HEK293 (cell line): ENCODE data around the gene SLC27A3.

ENCODE experiments used
- CTCF ChIA-PET: fragments of 350-600 bp; formaldehyde crosslinking; extraction: SDS; loops from one replicate; lab custom pipeline; 2021; ENCODE audit warnings: antibody characterized with exemption; lab: Yijun Ruan, JAX
- POLR2A ChIA-PET: fragments of 300-600 bp; formaldehyde crosslinking; extraction: SDS; loops from one replicate; lab custom pipeline; 2020; ENCODE audit warnings: antibody characterized with exemption, inconsistent platforms; lab: Yijun Ruan, JAX
- H3K27ac ChIP-seq: fragments of 200-500 bp; sonication (Bioruptor generic); 2 replicates; pipeline ENCODE4 v1.5.1; 2014; ENCODE audit warnings: low read depth, low read length, control low read depth, inconsistent platforms; ENCODE audit errors: extremely low read depth
- H3K36me3 ChIP-seq, 2 experiments: fragments of 200-500 bp in 1 of 2; sonication (Bioruptor generic) in 1 of 2; 1 replicate in 1 of 2; 2 replicates in 1 of 2; pipeline ENCODE4 v1.5.1; 2014 to 2017; ENCODE audit warnings: inconsistent platforms in 2 of 2, low read length in 2 of 2; ENCODE audit not compliant: control insufficient read depth in 2 of 2, insufficient read depth in 1 of 2
- H3K4me1 ChIP-seq: fragments of 200-500 bp; sonication (Bioruptor generic); 2 replicates; pipeline ENCODE4 v1.5.1; 2014; ENCODE audit warnings: mild to moderate bottlenecking, low read length, inconsistent platforms; ENCODE audit not compliant: control insufficient read depth, insufficient read depth
- H3K4me3 ChIP-seq: 2 replicates; pipeline ENCODE4 v1.5.1; 2011; ENCODE audit warnings: low read depth, mild to moderate bottlenecking, control low read depth, low read length, moderate library complexity
- H3K9me3 ChIP-seq: fragments of 200-500 bp; sonication (Bioruptor generic); 2 replicates; pipeline ENCODE4 v1.5.1; 2014; ENCODE audit warnings: low read depth, low read length, inconsistent platforms; ENCODE audit not compliant: control insufficient read depth, insufficient read depth
- FEZF1 ChIP-seq: fragments of 450-650 bp; formaldehyde crosslinking; IDR thresholded peaks from 2 replicates; pipeline ENCODE4 v1.5.1; 2016; ENCODE audit warnings: missing biosample characterization, missing genetic modification characterization
- KLF10 ChIP-seq: fragments of 450-650 bp; IDR thresholded peaks from 2 replicates; pipeline ENCODE4 v1.5.1; 2018; ENCODE audit warnings: missing biosample characterization, mild to moderate bottlenecking, missing genetic modification characterization
- PRDM1 ChIP-seq: fragments of 450-650 bp; formaldehyde crosslinking; IDR thresholded peaks from 2 replicates; pipeline ENCODE4; 2016; ENCODE audit warnings: missing biosample characterization, missing genetic modification characterization
- YY1 ChIP-seq: fragments of 450-650 bp; formaldehyde crosslinking; IDR thresholded peaks from 2 replicates; pipeline ENCODE4 v1.5.1; 2018; ENCODE audit warnings: missing biosample characterization, missing genetic modification characterization
- ZNF529 ChIP-seq: fragments of 450-650 bp; formaldehyde crosslinking; IDR thresholded peaks from 2 replicates; pipeline ENCODE4 v1.5.1; 2017; ENCODE audit warnings: missing genetic modification characterization, missing biosample characterization; ENCODE audit not compliant: insufficient replicate concordance
- ZNF654 ChIP-seq: fragments of 450-650 bp; formaldehyde crosslinking; IDR thresholded peaks from 2 replicates; pipeline ENCODE4 v1.5.1; 2016; ENCODE audit warnings: low read depth, missing biosample characterization, missing genetic modification characterization
- TF ChIP-seq, protein P1 (sequence below): fragments of 450-650 bp; formaldehyde crosslinking; IDR thresholded peaks from 2 replicates; pipeline ENCODE4 v1.5.1; 2016; ENCODE audit warnings: missing biosample characterization, missing genetic modification characterization
- TF ChIP-seq, protein P2 (sequence below): fragments of 450-650 bp; formaldehyde crosslinking; IDR thresholded peaks from 2 replicates; pipeline ENCODE4 v1.5.1; 2016; ENCODE audit warnings: missing biosample characterization, missing genetic modification characterization
- TF ChIP-seq, protein P3 (sequence below): fragments of 450-650 bp; formaldehyde crosslinking; conservative IDR thresholded peaks from 2 replicates; pipeline ENCODE4 v1.5.1; 2016; ENCODE audit warnings: low read depth, missing biosample characterization, missing genetic modification characterization

Gene SLC27A3

DNA sequence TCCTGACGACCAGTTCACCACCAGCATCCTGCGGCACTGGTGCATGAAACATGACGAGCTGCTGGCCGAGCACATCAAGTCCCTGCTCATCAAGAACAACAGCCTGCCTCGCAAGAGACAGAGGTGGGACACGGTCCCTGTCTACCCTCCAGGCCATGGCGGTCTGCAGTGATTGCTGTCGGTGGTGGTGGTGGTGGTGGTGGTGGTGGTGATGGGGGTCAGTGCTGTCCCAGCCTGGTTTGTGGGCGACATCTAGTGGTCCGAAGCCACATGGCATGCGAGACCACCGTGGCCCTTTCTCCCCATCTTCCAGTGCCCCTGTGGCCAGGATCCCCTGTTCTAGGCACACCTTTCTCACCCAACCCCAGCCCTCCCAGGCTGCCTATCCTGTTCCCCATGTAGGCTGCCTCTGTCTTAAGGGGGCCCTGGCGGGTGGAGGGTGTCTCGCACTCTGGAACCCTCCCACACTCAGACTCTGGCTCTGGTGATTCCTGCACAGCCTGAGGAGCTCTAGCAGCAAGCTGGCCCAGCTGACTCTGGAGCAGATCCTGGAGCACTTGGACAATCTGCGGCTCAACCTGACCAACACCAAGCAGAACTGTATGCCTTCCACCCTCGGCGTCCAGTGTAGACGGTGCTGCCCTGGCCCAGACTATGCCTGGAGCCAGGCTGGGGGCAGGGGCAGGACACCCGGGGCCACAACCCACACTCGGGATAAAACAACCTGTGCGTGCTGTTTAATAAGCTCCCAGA, 3.2 kb upstream of the SLC27A3 start:
- H3K36me3 ChIP-seq = peaks cover 12 to 75% of the 10 kb centered on the region in 2 experiments
- POLR2A ChIA-PET = interaction anchor here (0.5 to 1.5 kb wide), 4 partner anchors 12 to 218 kb away, joined by 3 to 5 read pairs (median 5); partner anchors contain the start of genes INTS3 and RPS27
- CTCF ChIA-PET = interaction anchor here (0.6 to 1.7 kb wide), 11 partner anchors 24 to 249 kb away, joined by 3 to 9 read pairs (median 3); partner anchors contain the start of genes RAB13 and S100A13

More for the DNA sequence above, 3.2 kb upstream of the SLC27A3 start:
- TF ChIP-seq ZNF654 (tag by site-specific recombination) (peak; percentile 39), KLF10 (no peak), FEZF1 (tag by site-specific recombination) (no peak), YY1 (tag by site-specific recombination) (no peak), PRDM1 (no peak), ZNF529 (no peak)
- TF ChIP-seq, protein P1, sequence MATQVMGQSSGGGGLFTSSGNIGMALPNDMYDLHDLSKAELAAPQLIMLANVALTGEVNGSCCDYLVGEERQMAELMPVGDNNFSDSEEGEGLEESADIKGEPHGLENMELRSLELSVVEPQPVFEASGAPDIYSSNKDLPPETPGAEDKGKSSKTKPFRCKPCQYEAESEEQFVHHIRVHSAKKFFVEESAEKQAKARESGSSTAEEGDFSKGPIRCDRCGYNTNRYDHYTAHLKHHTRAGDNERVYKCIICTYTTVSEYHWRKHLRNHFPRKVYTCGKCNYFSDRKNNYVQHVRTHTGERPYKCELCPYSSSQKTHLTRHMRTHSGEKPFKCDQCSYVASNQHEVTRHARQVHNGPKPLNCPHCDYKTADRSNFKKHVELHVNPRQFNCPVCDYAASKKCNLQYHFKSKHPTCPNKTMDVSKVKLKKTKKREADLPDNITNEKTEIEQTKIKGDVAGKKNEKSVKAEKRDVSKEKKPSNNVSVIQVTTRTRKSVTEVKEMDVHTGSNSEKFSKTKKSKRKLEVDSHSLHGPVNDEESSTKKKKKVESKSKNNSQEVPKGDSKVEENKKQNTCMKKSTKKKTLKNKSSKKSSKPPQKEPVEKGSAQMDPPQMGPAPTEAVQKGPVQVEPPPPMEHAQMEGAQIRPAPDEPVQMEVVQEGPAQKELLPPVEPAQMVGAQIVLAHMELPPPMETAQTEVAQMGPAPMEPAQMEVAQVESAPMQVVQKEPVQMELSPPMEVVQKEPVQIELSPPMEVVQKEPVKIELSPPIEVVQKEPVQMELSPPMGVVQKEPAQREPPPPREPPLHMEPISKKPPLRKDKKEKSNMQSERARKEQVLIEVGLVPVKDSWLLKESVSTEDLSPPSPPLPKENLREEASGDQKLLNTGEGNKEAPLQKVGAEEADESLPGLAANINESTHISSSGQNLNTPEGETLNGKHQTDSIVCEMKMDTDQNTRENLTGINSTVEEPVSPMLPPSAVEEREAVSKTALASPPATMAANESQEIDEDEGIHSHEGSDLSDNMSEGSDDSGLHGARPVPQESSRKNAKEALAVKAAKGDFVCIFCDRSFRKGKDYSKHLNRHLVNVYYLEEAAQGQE (tag by site-specific recombination) = no peak
- TF ChIP-seq, protein P2, sequence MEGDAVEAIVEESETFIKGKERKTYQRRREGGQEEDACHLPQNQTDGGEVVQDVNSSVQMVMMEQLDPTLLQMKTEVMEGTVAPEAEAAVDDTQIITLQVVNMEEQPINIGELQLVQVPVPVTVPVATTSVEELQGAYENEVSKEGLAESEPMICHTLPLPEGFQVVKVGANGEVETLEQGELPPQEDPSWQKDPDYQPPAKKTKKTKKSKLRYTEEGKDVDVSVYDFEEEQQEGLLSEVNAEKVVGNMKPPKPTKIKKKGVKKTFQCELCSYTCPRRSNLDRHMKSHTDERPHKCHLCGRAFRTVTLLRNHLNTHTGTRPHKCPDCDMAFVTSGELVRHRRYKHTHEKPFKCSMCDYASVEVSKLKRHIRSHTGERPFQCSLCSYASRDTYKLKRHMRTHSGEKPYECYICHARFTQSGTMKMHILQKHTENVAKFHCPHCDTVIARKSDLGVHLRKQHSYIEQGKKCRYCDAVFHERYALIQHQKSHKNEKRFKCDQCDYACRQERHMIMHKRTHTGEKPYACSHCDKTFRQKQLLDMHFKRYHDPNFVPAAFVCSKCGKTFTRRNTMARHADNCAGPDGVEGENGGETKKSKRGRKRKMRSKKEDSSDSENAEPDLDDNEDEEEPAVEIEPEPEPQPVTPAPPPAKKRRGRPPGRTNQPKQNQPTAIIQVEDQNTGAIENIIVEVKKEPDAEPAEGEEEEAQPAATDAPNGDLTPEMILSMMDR (tag by site-specific recombination) = peak; percentile 82
- TF ChIP-seq, protein P3, sequence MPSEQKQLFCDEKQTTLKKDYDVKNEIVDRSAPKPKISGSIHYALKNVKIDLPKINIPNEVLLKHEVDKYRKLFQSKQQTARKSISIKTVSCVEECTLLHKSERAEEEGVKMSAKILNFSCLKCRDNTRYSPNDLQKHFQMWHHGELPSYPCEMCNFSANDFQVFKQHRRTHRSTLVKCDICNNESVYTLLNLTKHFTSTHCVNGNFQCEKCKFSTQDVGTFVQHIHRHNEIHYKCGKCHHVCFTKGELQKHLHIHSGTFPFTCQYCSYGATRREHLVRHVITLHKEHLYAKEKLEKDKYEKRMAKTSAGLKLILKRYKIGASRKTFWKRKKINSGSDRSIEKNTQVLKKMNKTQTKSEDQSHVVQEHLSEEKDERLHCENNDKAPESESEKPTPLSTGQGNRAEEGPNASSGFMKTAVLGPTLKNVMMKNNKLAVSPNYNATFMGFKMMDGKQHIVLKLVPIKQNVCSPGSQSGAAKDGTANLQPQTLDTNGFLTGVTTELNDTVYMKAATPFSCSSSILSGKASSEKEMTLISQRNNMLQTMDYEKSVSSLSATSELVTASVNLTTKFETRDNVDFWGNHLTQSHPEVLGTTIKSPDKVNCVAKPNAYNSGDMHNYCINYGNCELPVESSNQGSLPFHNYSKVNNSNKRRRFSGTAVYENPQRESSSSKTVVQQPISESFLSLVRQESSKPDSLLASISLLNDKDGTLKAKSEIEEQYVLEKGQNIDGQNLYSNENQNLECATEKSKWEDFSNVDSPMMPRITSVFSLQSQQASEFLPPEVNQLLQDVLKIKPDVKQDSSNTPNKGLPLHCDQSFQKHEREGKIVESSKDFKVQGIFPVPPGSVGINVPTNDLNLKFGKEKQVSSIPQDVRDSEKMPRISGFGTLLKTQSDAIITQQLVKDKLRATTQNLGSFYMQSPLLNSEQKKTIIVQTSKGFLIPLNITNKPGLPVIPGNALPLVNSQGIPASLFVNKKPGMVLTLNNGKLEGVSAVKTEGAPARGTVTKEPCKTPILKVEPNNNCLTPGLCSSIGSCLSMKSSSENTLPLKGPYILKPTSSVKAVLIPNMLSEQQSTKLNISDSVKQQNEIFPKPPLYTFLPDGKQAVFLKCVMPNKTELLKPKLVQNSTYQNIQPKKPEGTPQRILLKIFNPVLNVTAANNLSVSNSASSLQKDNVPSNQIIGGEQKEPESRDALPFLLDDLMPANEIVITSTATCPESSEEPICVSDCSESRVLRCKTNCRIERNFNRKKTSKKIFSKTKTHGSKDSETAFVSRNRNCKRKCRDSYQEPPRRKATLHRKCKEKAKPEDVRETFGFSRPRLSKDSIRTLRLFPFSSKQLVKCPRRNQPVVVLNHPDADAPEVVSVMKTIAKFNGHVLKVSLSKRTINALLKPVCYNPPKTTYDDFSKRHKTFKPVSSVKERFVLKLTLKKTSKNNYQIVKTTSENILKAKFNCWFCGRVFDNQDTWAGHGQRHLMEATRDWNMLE (tag by site-specific recombination) = no peak
- Histone ChIP-seq H3K4me1 (peaks cover 8% of the 10 kb centered on the region), H3K4me3 (no peak overlapping the region), H3K27ac (no peak overlapping the region), H3K9me3 (no peaks in the 10 kb centered on the region)
